ENCODE data around the gene CARD16.
"Not testable (repeated sequence)": the region's sequence is repeated elsewhere in the genome, so short reads cannot be mapped to it uniquely, and the experiment has no call there.

Gene CARD16

DNA sequence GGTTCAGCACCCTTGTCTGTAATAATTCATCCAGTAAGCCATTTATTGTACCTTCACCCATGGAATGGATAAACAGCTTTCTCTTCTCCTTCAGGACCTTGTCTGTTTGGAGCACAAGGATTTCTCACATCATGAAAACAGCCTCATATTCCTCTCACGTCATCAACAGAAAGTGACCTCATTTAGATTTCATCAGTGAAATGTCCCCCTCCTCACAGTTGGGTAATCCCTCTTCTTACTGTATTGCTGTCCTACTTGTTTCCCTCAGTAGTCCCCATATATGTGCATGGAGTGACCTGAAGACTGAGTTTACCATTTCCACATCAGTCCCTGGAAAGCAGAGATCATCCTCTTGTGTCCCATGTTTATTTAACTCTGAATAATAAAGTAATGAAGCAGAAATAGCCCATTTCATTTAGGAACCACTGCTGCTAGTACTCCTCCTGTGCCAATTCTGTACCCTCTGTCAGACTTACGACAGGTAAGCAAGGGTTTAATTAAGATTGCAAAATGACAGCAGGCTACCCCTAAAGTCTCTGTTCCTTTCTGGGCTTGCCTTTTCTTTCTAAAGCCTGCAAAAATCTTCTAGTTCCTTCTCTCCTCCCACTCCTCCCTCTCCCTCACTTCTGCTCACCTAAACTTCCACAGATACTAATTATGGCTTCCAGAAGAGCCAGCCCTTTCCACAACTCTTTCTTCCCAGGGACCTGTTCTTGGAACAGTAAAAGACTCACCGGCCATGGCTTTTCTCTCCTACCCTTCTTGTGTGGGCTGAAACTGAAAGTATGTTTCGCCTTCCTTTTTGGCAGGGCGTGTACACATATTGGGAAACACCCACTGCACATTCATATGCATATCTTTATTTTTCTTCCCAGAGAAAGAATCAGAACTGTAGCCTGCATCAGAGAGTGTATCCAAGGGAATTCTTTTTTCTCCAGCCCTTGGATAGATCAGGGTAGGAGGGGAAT, at the start of gene CARD16:
TSS of gene CARD16 (minus strand) at position 779 of the 968 bp plus-strand sequence. CDS start at position 741, 38 bp downstream.
- POLR2A ChIA-PET = not testable (repeated sequence)
- peak within 1 kb of the TSS; percentile 36 for H3K4me3 ChIP-seq (ENCODE audit: low read depth, low read length)

DNA sequence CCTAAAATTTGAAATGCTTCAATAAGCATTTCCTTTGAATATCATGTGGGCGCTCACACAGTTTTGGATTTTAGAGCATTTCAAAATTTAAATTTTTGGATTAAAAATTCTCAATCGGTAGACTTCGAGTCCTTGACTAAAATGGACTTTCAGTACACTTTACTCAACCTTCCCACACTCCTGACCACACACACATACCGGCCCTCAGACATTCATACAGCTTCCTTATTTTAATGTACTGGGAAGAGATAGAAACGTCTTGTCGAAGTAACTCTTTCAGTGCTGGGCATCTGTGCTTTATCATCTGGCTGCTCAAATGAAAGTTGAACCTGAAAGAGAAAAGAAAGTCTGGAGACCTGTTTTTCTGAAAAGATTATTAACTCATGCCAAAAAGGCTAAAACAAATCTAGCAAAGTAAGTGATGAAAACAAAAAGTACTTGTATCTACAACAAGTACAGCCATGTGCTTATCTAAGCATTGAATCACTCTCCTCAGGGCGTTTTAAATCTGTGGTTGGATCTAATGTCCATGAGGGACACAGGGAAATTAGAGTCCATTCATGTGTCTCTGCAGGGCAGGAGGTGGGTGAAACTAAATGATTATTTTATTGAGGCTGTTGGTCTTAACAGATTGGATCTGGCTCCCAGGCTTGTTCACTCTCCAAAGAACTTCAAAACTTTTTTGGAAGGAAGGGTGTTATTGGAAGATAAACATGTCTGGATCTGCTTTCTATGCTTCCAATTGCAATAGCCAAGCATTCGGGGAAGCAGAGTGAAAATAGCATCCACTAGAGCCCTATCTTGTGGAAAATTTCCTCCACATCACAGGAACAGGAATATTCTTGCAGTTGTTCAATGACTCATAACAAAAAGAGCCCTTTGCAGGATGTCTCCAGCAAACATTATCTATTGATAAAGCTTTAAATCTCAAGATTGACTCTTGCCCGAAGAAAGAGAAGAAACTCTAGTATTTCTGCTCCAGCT, 47.4 kb upstream of the CARD16 start:
- TF ChIP-seq, protein P1, sequence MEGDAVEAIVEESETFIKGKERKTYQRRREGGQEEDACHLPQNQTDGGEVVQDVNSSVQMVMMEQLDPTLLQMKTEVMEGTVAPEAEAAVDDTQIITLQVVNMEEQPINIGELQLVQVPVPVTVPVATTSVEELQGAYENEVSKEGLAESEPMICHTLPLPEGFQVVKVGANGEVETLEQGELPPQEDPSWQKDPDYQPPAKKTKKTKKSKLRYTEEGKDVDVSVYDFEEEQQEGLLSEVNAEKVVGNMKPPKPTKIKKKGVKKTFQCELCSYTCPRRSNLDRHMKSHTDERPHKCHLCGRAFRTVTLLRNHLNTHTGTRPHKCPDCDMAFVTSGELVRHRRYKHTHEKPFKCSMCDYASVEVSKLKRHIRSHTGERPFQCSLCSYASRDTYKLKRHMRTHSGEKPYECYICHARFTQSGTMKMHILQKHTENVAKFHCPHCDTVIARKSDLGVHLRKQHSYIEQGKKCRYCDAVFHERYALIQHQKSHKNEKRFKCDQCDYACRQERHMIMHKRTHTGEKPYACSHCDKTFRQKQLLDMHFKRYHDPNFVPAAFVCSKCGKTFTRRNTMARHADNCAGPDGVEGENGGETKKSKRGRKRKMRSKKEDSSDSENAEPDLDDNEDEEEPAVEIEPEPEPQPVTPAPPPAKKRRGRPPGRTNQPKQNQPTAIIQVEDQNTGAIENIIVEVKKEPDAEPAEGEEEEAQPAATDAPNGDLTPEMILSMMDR (IDR thresholded peaks at IDR 0.05; ENCODE audit: insufficient read depth, low read length, missing control alignments) = no peak

More for the DNA sequence above, at the start of gene CARD16:
- DNase-seq (ENCODE audit: low read depth, low spot score); CTCF ChIA-PET: not testable (repeated sequence)

DNA sequence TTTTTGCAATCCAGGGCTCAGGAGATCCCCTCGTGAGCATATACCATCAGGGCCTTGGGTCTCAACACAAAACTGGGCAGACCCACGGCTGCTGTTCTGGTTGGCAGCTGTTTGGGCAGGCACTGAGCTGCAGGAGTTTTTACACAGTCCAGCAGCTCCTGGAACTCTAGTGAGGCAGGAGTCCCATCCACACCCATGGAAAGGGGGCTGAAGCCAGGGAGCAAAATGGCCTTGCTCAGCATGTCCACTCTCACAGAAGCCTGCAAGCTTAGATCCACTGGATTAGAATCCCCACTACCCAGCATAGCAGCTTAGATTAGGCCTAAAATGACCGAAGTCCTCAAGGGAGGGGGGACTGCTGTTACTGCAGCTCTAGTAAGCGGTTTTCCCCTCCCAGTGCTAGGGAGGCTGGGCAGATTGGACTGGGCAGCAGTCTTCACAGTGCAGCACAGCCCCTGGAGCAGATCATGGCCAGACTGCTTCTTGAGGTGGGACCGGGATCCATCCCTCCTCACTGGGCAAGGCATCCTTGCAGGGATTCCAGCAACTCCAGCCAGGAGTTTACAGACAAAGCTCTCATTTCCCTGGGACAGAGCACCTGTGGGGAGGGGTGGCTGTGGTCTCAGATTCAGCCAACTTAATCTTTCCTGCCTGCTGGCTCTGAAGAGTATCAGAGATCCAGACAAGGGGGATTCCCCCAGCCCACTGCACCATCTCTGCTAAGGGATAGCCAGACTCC, 36.4 kb upstream of the CARD16 start:
- ChIA-PET CTCF (no interaction called here), POLR2A (no interaction called here)
- H3K4me3 ChIP-seq (ENCODE audit: low read depth, low read length) = no peak overlapping the region
- no peak for DNase-seq (ENCODE audit: low read depth, low spot score)
- TF ChIP-seq, protein P1 (IDR thresholded peaks at IDR 0.05; ENCODE audit: insufficient read depth, low read length, missing control alignments) = no peak

More for the DNA sequence above, 47.4 kb upstream of the CARD16 start:
- DNase-seq (ENCODE audit: low read depth, low spot score) = no peak
- POLR2A ChIA-PET = no interaction called here
- no peak overlapping the region for H3K4me3 ChIP-seq (ENCODE audit: low read depth, low read length)
- CTCF ChIA-PET = no interaction called here

DNA sequence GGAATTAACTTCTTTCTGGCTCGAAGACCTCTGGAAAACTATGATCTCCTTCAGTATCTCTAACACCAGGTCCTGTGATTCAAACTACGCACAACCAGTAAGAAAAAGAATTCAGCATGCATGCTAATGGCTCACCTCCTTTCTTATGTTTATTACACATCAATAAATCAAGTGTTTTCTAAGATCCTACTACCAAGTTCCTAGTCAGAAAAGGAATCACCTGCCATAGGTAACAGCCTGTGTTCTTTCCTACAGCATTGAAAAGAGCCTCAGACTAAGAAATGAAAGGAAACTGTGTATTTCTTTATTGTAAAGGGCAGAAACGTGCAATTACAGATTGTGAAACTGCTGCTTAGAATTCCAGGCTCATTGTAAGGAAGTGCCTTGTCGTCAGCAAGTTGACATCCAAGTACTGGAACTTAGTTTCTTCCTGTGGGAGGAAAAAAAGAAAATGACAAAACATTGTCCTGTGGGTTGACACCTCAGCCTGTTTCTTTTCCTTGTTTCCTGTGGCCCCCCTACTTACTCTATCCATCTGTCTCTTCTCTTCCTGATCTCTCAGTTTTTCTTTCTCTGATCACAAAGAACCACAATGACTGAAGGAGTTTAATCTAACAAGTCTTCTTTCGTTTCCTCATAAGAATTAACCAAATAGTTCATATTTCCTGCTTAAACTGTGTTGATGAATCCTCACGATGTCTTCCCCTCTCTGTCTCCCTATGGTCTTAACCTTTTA, 35.2 kb upstream of the CARD16 start:
- CTCF ChIA-PET = interaction anchor here (0.7 kb wide), 1 partner anchor 292 kb away, joined by 3 read pairs; no protein-coding TSS in a partner anchor
- H3K4me3 ChIP-seq (ENCODE audit: low read depth, low read length); DNase-seq (ENCODE audit: low read depth, low spot score); POLR2A ChIA-PET: not testable (repeated sequence)

DNA sequence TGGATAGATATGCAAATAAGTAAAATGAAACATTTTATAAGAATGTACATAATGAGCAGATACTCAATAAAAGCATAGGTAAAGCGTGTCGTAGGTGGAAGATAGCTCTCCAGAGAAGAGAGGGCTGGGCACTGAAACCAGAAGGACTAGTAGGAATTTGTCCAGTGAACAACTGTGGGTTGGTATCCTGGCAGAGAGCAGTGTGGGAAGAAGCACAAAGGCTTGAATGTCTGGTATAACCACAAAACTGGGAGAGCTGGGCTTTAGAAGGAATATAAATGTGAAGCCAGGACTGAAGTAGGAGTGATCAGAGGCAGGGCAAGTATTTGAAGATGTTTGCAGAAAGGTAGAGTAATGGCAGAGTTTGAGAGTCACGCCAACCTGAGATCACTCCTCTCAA, 33.1 kb upstream of the CARD16 start:
- DNase-seq (ENCODE audit: low read depth, low spot score) = no peak
- H3K4me3 ChIP-seq (ENCODE audit: low read depth, low read length) = no peak overlapping the region
- CTCF ChIA-PET = no interaction called here
- POLR2A ChIA-PET = no interaction called here
- TF ChIP-seq, protein P1 (IDR thresholded peaks at IDR 0.05; ENCODE audit: insufficient read depth, low read length, missing control alignments) = no peak

DNA sequence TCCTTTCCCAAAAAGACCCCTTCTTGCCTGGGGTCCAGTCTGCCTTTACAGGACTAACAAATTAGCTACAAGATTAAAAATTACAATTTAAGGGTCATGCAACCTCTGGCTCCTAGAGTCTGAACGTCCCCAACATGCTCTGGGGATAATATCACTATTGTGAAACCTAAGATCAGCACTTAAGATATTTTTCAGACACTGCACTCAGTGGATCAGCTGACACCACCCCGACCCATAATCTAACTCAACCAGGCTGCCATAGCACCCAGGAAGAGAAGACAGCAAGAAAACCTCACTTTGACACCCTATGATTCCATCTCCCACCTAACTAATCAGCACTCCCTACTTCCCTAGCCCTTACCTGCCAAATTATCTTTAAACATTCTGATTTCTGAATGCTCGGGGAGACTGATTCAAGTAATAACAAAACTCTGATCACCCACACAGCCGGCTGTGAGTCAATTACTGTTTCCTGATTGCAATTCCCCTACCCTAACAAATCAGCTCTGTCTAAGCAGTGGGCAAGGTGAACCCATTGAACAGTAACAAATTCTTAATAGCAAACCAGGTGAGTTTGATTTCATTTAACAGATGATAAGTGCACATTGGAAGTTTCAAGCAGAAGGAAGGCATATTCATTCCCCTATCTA, 32.1 kb upstream of the CARD16 start:
- CTCF ChIA-PET; POLR2A ChIA-PET; H3K4me3 ChIP-seq (ENCODE audit: low read depth, low read length); DNase-seq (ENCODE audit: low read depth, low spot score): not testable (repeated sequence)

DNA sequence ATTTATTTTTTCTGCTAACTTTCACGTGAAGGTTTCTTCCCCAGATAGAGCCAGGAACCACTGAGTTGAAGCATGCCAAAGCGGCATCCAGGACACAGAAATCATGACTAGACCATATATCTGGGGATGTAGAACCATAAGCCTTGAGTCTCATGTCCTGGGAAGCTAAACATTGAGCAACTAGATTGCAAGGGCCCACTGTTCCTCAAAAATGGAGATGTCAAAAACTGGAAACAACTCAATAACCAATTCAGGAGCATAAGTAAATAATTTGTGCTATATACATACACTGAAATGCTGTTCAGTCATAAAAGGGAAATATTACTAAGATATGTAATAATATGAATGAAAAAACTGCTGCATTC, 29.0 kb upstream of the CARD16 start:
- no peak overlapping the region for H3K4me3 ChIP-seq (ENCODE audit: low read depth, low read length)
- ChIA-PET POLR2A (no interaction called here), CTCF (no interaction called here)
- TF ChIP-seq, protein P1 (IDR thresholded peaks at IDR 0.05; ENCODE audit: insufficient read depth, low read length, missing control alignments) = no peak
- DNase-seq (ENCODE audit: low read depth, low spot score) = no peak
